Small intestine (tissue), 16 donors: ENCODE results near the gene TRIM40. TPM values are rescaled to one million over a fixed set of nuclear protein-coding genes. Genes with fewer than 3 reads are reported as not detected.
A peak's percentile ranks its signal among the peaks of the same experiment; 100 is the strongest.

Experiments
- DNase-seq, 2 donors: peaks; one replicate each; pipeline versions ENCODE4 v3.0.0 to v3.0.0-alpha.2; 2013
- FAIRE-seq: peaks from 2 replicates; lab custom pipeline; 2012; peaks lifted over from hg19 to GRCh38; lab: Jason Lieb, UNC
- H3K27ac ChIP-seq, 3 donors: one replicate each; pipeline ENCODE4 v1.5.1; 2013; ENCODE audit warnings: low read length in 2 of 3, mild to moderate bottlenecking in 2 of 3, control low read depth in 1 of 3, inconsistent platforms in 1 of 3, low read depth in 1 of 3, moderate library complexity in 1 of 3
- H3K27me3 ChIP-seq, 3 donors: one replicate each; pipeline ENCODE4 v1.6.1; 2013; ENCODE audit warnings: low read length in 3 of 3, inconsistent platforms in 1 of 3; ENCODE audit not compliant: control insufficient read depth in 3 of 3, insufficient read depth in 3 of 3
- H3K36me3 ChIP-seq, 3 donors: one replicate each; pipeline ENCODE4 v1.6.1; 2013; ENCODE audit warnings: low read length in 3 of 3, inconsistent platforms in 1 of 3, low read depth in 1 of 3, mild to moderate bottlenecking in 1 of 3, moderate library complexity in 1 of 3; ENCODE audit not compliant: control insufficient read depth in 3 of 3, insufficient read depth in 2 of 3
- H3K4me1 ChIP-seq, 3 donors: one replicate each; pipeline ENCODE4 v1.6.1; 2013; ENCODE audit warnings: low read length in 2 of 3, inconsistent platforms in 1 of 3, low read depth in 1 of 3, mild to moderate bottlenecking in 1 of 3, moderate library complexity in 1 of 3; ENCODE audit not compliant: control insufficient read depth in 3 of 3, insufficient read depth in 2 of 3
- H3K4me3 ChIP-seq, 3 donors: one replicate each; pipeline ENCODE4 v1.5.1; 2013; ENCODE audit warnings: low read length in 3 of 3, control low read depth in 1 of 3, inconsistent platforms in 1 of 3, low read depth in 1 of 3, mild to moderate bottlenecking in 1 of 3, moderate library complexity in 1 of 3
- H3K9me3 ChIP-seq, 2 donors: one replicate each; pipeline ENCODE4 v1.6.1; 2013; ENCODE audit warnings: low read depth in 1 of 2, low read length in 1 of 2; ENCODE audit not compliant: control insufficient read depth in 2 of 2, insufficient read depth in 1 of 2
- WGBS, 3 donors: extraction: QIAGEN DNeasy Blood & Tissue Kit; methylation state at CpG; one replicate each; pipeline ENCODE4 v1.1.7; 2013; 5-methylcytosine and 5-hydroxymethylcytosine counted together
- long read RNA-seq, 10 donors: transcript quantifications; one replicate each; lab custom pipeline, GENCODE V29; 2026
- polyA plus RNA-seq, 4 donors: library from polyadenylated mRNA; stranded (reverse) in 3 of 4; unstranded in 1 of 4; fragments of 200-250 nt in 3 of 4; fragments of 120-200 nt in 1 of 4; gene quantifications; one replicate each; pipeline versions ENCODE4 v1.2.1 to v1.2.3, GENCODE V29; 2013
- donor health status: healthy with polysubstance abuse.
- donor health status: control.
- donor health status: control.
- donor health status: Bipolar disorder and iron deficiency.
- donor health status: healthy.

TRIM40 gene, protein sequence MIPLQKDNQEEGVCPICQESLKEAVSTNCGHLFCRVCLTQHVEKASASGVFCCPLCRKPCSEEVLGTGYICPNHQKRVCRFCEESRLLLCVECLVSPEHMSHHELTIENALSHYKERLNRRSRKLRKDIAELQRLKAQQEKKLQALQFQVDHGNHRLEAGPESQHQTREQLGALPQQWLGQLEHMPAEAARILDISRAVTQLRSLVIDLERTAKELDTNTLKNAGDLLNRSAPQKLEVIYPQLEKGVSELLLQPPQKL
- 10 to 100 TPM in 2 of 4 donors, 1 to 10 TPM in 2; 1.6 to 19.5 (median 9.1) TPM for polyA plus RNA-seq
- long read RNA-seq, donor 1 = 0 reads
- long read RNA-seq, donor 2 = 0 reads
- long read RNA-seq, donor 3, partial matches to known transcripts = 0 of 1 reads
- long read RNA-seq, donor 3, other reads (novel, unspliced or antisense) = 0 of 1 reads
- long read RNA-seq, donor 4 = 0 reads
- long read RNA-seq, donor 5 = 0 reads
- long read RNA-seq, donor 6 = 0 reads
- long read RNA-seq, donor 7 = 0 reads
- long read RNA-seq, donor 8 = 0 reads
- long read RNA-seq, donor 9 = 0 reads
- long read RNA-seq, donor 10, partial matches to known transcripts = 0 of 1 reads
- long read RNA-seq, donor 10, other reads (novel, unspliced or antisense) = 0 of 1 reads

GRCh38 chr6:30135757-30136156 is at the start of gene TRIM40:
Gene TRIM40 (plus strand): TSS chr6:30136140. CDS start chr6:30137037, 897 bp downstream.
- DNase-seq (peak; percentile 91 to 95), FAIRE-seq (no peak)
- peak within 1 kb of the TSS in 2 of 3 donors; percentile 17 to 44 for H3K4me3 ChIP-seq
- H3K27me3 ChIP-seq = peaks cover 0 to 3% (median 0%) of the 10 kb centered on the region in 3 donors
- peak within 1 kb of the TSS; percentile 75 to 77 (median 75) for H3K27ac ChIP-seq
- H3K9me3 ChIP-seq = peaks cover 0 to 2% of the 10 kb centered on the region in 2 donors
- H3K4me1 ChIP-seq = peaks cover 0 to 47% (median 3%) of the 10 kb centered on the region in 3 donors
- H3K36me3 ChIP-seq = no peaks in the 10 kb centered on the region
- 20 to 56% (median 25%) methylated on average over 4 of the region's 4 CpGs for WGBS, 3 donors

- Histone ChIP-seq H3K27ac (no peak overlapping the region), H3K4me1 (peaks cover 0 to 22% (median 5%) of the 10 kb centered on the region in 3 donors), H3K27me3 (peaks cover 0 to 2% (median 2%) of the 10 kb centered on the region in 3 donors), H3K36me3 (no peaks in the 10 kb centered on the region), H3K4me3 (no peak overlapping the region), H3K9me3 (no peaks in the 10 kb centered on the region)
- WGBS, 3 donors = 59 to 80% (median 68%) methylated on average over 5 of the region's 5 CpGs
- FAIRE-seq (no peak), DNase-seq (no peak)
Measured at GRCh38 chr6:30087876-30088275, 48.1 kb upstream of the TRIM40 start.

GRCh38 chr6:30091577-30092381 is 44.2 kb upstream of the TRIM40 start:
- peak; percentile 89 to 95 for DNase-seq
- Histone ChIP-seq H3K27me3 (peaks cover 0 to 4% (median 2%) of the 10 kb centered on the region in 3 donors), H3K36me3 (no peaks in the 10 kb centered on the region), H3K4me1 (peaks cover 0 to 38% (median 5%) of the 10 kb centered on the region in 3 donors), H3K9me3 (no peaks in the 10 kb centered on the region), H3K27ac (peak overlapping the region; percentile 86 to 91 (median 87)), H3K4me3 (no peak overlapping the region)
- FAIRE-seq = no peak
- WGBS, 3 donors = 10 to 35% (median 21%) methylated on average over 11 of the region's 11 CpGs

DNA sequence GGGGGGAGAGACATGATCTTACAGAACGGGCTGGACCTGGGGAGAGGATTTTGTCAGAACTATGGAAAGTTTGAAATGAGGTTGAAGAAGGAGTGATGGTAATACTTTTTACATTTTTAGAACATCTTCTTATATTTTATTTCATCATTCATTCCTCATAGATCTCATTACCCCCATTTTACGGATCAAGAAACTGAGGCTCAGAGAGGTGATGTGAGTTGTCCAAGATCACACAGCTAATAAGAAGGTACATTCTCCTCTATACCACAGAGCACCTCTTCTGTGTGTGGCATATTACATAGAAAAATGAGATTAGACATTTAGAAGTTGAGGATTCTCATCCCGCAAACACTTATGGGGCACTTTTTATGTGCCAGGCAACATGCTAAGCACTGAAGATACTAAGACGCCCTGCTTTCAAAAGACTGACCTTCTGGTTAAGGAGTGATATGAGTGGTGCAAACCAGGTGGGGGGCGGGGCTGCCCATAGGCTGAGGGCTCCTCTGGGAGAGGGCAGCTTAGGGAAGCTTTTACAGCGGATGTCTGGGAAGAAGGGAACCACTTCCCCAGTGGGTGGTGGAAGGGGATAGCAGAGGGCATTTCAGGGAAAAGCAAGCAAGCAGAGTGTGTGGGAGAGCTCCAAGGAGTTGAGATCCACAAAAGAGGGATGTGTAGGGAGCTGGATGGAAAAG is 42.9 kb upstream of the TRIM40 start:
- Histone ChIP-seq H3K9me3 (no peaks in the 10 kb centered on the region), H3K27me3 (peaks cover 0 to 6% (median 2%) of the 10 kb centered on the region in 3 donors), H3K4me3 (no peak overlapping the region), H3K36me3 (no peaks in the 10 kb centered on the region), H3K4me1 (peaks cover 0 to 49% (median 5%) of the 10 kb centered on the region in 3 donors), H3K27ac (no peak overlapping the region)
- WGBS, 3 donors = 71 to 76% (median 71%) methylated on average over 6 of the region's 6 CpGs
- peak in 1 of 2 donors; percentile 20 for DNase-seq
- FAIRE-seq = no peak

DNA sequence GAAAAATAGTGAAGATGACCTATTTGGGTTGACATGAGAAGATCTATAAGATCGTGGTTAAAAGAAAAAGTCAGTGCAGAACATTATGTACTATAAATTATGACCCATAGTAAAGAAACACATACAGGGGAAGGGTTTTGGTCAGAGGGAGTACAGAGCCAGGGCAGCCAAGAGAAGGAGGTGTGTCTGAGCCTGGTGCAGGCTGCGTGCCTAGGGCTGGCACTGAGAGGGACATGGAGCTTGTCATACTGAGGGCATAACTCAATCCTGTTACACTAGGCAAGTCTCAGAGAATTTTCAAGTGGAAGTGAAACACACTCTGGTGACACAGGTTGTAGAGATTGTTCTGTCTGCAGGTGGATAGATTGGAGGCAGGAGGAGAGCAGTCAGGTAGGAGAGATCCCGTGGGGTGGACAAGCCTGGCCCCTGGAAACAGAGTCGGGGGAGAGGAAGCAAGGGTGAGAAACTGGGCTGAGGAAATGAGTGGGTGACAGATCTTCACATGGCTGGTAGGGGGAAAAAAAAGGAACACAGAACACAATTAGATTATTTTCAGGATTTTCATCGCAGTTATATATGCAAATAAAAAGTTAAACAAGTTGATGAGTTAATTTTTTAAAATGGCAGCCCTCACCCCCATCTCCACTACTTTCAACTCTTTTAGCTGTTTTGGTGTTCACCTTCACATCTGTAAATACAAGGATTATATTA is 41.8 kb upstream of the TRIM40 start:
- FAIRE-seq (no peak), DNase-seq (no peak)
- no peaks in the 10 kb centered on the region for H3K36me3 ChIP-seq
- peak overlapping the region in 1 of 3 donors; percentile 86 for H3K27ac ChIP-seq
- WGBS, 3 donors = 75 to 76% (median 76%) methylated on average over 5 of the region's 5 CpGs
- H3K4me1 ChIP-seq = peaks cover 0 to 57% (median 5%) of the 10 kb centered on the region in 3 donors
- H3K27me3 ChIP-seq = peaks cover 0 to 8% (median 0%) of the 10 kb centered on the region in 3 donors
- no peak overlapping the region for H3K4me3 ChIP-seq
- no peaks in the 10 kb centered on the region for H3K9me3 ChIP-seq

DNA sequence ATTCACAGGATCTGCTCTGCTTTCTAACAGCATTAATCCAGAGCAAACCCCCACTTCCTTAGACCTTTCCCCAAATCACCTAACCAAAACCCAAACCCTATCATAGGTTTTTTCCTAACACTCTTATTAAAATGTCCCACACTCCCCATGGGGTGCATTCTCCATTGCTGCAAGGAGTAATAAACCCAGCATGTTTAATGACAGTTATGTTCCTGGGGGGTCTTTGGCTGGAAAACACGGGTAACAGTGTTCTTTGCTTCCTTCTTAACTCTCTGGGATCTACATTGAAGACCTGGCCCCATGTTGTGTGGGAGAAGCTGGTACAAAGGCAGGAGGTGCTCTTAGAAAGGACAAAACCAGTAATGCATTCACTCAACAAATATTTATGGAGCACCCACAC is 39.1 kb upstream of the TRIM40 start:
- Histone ChIP-seq H3K4me1 (peaks cover 2 to 62% (median 7%) of the 10 kb centered on the region in 3 donors), H3K27me3 (peaks cover 0 to 14% (median 12%) of the 10 kb centered on the region in 3 donors)

DNA sequence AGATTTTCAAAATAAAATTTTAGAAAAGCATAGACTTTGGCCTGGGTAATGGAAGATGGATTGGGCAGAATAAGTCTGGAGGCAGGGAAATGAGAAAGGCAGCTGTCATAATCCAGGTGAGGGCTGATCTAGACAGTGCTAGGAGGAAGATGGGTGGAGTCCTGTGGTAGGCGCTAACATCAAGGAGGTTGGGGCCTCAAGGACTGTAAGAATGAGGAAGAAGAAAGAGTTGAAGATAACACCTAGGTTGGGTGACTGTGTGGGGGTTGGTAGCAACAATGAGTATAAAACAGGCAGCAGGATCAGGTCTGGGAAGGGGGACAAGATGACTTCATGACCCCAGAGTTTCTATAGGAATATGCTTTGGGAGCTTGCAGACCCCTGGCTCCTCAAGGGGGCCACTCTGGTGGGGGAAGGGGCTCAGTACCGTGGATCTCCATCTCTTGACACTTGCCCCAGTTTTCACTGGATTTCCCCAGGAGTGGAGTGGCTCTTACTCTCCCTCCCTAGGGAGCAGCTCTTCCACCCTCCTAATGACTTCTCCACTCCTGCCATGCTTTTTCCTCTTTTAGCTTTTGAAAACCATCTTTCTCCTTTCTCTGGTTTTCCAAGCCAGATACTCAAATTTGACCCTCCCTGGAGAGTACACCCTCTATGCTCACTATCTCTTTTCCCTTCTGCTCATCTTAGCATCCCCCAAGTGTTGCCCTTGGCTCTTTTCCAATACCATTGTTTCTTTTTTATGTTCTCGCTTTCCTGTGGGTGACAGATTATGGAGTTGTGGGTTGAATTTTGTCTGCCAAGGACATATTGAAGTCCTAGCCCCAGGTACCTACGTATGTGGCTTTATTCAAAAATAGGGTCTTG is 37.8 kb upstream of the TRIM40 start:
- WGBS, 3 donors = 46 to 64% (median 46%) methylated on average over 4 of the region's 4 CpGs
- DNase-seq (peak; percentile 85 to 91), FAIRE-seq (no peak)
- Histone ChIP-seq H3K9me3 (no peaks in the 10 kb centered on the region), H3K4me3 (no peak overlapping the region), H3K27me3 (peaks cover 0 to 12% (median 11%) of the 10 kb centered on the region in 3 donors), H3K36me3 (no peaks in the 10 kb centered on the region), H3K4me1 (peaks cover 4 to 60% (median 14%) of the 10 kb centered on the region in 3 donors), H3K27ac (peak overlapping the region in 2 of 3 donors; percentile 56 to 59)

More for the DNA sequence above, 39.1 kb upstream of the TRIM40 start:
- FAIRE-seq = no peak
- no peak for DNase-seq
- H3K27ac ChIP-seq = no peak overlapping the region
- no peaks in the 10 kb centered on the region for H3K9me3 ChIP-seq
- no peak overlapping the region for H3K4me3 ChIP-seq
- no peaks in the 10 kb centered on the region for H3K36me3 ChIP-seq
- 33 to 68% (median 55%) methylated on average over 1 of the region's 1 CpG for WGBS, 3 donors
